HG03378 (cell line): Measurements from ENCODE around the gene LSMEM2.
"Not testable (repeated sequence)": the region's sequence is repeated elsewhere in the genome, so short reads cannot be mapped to it uniquely, and the experiment has no call there.

Source experiments
- ATAC-seq: cut with Tn5 transposase; IDR thresholded peaks from one replicate; pipeline ENCODE4 v1.9.1; 2021; ENCODE audit warnings: mild to moderate bottlenecking, moderate library complexity; ENCODE audit not compliant: unreplicated experiment

The LSMEM2 gene

DNA sequence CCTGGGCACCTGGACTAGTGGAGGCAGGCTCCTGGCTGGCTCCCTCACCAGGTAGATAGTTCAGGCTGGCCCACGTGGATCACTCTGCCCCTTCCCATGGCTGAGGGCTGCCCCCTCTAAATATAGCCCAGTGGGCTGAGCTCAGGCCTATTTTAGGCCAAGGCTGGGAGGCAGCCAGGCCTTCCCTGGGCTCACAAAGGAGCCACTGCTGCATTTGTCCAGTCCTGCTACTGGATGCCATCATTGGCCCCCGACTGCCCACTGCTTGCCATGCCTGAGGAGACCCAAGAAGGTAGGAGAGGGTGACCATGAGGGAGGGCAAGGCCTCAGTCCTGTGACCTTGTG is at the start of gene LSMEM2:
Gene LSMEM2, plus strand, starts transcription at position 208 of the 345 bp plus-strand sequence. Its CDS starts 27 bp downstream, at position 235.
- no peak for ATAC-seq

DNA sequence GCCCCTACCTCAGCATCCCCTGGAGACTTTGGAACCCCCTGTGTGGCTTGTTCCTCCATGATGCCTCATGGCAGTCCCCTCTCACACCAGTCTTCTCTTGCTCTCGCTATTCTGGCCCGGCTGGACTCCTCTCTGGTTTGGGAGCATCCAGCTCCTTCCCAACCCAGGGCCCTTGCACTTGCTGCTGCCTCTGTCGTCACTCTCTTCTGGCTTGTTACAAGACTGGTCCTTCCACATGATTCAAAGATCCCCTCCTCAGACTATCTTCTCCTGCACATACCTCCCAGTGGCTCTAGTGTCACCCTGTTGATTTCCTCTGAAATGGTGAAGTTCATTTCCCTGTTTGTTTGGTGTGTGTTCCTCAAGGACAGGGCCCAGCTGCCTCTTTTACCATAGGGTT is 49.4 kb upstream of the LSMEM2 start:
- ATAC-seq, result no peak

DNA sequence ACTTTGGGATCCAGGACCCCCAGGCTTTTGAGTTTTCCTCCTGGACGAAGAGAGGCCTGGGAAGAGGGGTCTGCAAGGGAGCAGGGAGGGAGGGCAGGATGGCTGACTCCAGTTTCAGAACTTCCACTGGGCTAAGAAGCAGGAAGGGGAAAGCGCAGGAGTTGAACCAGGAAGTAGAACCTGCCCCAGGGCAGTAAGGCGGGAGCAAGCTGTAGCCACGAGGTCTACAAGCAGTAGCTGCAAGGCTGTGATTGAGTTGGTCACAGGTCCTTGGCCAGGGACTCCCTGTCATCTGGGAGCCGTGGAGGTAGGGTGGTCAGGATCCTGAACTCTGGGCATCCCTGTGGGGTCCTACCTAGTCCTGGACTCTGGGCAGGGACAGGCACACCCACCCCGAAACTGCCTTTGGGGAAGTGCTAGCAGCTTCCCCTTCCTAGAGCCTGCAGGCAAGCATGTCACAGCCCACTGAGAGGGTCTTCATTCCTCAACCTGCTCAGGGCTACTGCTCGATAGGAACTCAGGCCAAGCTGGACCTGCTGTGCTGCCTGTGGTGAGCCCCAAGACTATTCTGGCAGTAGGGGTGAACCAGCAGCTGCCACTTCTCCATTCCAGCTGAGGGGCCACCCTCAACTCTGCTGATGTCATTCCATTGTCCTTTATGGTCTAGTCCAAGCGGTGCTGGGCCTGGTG is 48.6 kb upstream of the LSMEM2 start:
- ATAC-seq, result no peak

DNA sequence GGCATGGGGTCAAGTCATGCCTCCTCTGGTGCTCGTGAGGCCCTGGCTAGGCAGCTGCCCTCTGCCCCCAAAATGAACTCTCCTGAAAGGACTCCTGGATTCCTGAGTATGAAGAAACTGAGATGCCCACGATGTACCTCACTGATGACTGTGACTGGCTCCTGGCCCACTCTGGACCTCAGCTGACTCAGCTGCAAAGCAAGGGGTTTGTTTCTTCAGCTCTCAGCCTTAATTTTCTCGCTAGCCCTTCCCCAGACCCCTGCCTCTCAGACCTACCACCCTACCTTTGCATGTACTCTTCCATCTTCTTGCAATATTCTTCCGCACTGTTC is 48.1 kb upstream of the LSMEM2 start:
- no peak for ATAC-seq

DNA sequence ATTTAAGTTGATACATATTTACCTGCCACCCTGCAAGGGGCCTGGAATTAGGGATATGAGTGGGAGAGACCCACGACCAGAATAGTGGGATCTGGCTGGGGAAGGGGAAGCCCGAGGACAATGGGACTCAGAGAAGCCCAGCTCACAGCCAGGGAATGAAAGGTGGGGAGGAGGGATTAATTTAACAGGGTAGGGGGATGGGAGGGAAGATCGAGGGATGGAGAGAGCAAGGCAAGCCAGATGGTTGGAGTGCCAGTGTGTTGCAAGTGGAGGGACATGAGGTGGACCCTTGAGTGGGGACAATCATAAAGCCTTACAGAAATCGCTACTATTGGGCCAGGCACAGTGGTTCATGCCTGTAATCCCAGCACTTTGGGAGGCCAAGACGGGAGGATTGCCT is 47.3 kb upstream of the LSMEM2 start:
- no peak for ATAC-seq

DNA sequence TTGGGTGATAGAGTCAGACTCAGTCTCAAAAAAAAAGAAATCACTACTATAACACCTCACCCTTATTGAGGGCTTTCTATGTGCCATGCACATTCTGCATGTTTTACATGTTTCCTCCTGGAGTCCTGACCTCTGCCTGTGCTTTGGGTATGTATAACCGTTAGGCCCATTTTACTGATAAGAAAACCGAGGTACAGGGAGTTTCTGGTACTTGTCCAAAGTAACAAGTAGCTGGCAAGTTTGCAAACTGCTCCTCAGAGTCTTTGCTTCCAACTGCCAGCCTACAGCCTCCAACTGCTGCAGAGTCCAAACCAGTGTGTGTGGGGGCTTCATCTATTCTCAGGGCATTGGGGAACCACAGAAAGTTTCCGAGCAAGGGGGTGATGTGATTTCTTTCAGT is 46.6 kb upstream of the LSMEM2 start:
- ATAC-seq, result no peak

DNA sequence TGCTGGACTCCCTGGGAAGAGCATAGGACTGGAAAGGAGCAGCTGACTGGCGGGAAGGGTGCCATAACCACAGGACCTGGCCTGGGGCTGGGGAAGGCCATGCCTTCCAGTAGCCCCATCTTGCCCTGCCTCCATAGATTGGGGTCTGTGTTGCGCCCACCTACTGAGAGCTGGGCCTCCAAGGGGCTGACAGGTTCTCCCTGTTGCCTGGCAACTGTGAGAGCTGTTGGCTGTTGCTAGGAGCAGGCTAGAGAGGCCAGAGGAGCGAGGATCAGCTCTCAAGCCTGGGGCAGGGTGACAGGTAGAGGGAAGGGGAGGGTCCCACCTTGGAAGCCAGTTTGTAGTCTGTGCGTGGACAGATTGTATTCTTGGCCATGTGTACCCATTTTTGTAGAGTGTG is 45.7 kb upstream of the LSMEM2 start:
- ATAC-seq, result no peak

DNA sequence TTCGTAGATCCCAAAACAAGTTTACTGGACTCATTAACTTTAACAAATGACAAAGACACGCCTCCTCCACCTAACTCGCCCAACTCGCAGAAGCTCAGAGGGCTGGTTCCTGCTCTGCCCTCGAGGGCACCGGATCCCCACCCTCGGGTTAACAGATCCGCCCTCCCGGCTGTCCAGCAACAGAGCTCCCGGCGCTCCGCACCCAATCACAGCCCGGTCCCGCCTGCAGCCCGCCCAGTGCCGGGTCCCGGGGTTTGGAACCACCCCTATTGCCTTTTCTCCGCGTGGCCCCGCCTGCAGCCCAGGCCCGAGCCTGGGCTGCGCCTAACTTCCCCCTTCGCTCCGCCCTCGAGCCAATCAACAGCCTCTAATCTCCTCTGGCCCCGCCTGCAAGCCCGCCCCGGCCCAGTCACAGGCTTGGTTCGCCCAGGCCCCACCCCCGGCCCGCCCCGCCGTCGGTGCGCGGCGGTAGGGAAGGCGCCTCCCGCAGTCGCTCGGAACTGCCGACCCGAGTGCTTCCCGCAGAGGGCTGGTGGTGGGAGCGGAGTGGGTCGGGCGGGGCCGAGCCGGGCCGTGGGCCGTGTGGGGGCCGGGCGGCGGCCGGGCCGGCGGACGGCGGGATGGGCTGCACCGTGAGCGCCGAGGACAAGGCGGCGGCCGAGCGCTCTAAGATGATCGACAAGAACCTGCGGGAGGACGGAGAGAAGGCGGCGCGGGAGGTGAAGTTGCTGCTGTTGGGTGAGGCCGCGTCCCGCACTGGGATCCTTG is 43.0 kb upstream of the LSMEM2 start, which contains the start of gene GNAI2:
Gene GNAI2, plus strand, starts transcription at position 489 of the 768 bp plus-strand sequence. Its CDS starts 132 bp downstream, at position 621.
- peak; percentile 93 for ATAC-seq

DNA sequence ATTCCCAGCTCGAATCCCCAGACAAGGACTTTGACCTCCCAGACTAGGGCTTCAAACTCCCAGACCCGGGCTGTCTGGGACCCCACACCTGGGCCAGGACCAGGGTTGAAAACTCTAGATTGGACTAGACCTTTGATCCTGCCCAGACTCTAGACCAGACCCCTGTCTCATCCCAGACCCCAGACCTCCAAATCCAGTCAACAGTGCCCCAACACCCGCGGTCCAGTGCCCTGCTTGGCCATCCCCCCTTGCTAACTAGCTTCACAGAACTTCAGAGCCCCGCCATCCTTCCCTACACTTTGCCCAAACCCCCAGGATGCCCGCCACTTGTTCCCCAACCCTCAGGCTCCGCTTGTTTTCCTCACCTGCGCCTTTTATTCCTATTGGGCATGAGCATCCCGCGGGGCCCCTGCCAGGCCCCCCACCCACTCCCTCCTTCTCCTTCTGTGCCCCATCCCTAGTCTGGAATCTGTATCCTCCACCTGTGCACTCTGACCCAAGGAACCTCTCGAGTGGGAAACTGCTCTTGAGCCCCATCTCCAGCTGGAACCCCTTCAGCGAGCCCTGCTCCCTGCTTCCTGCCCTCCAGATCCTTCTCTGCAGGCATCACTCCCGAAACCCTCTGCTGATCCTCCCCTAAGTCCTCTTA is 42.3 kb upstream of the LSMEM2 start:
- ATAC-seq, result no peak

DNA sequence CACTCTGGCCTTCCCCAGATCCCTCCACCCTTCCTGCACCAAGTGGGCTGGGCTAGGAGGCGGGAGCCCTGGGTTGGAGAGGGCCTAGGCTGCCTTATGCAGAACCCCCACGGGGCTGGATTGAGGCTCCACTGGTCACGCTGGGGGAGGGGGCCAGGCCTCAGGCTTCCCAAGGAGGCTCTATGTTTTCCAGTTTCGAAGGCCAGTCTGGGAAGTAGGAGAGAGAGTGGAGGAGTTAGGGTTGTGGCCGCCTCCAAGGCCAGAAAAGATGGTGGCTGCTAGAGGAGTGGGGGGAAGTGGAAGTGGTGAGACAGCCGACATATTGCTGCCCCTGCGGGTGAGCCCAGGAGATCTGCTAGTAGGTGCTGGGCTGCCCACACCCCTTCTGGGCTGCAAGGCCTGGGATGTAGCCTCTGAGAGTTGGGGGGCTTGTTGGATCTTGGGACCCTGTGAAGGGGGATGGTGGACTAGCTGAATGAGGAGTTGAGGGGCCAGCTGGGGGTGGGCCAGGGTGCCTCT is 41.7 kb upstream of the LSMEM2 start:
- no peak for ATAC-seq

DNA sequence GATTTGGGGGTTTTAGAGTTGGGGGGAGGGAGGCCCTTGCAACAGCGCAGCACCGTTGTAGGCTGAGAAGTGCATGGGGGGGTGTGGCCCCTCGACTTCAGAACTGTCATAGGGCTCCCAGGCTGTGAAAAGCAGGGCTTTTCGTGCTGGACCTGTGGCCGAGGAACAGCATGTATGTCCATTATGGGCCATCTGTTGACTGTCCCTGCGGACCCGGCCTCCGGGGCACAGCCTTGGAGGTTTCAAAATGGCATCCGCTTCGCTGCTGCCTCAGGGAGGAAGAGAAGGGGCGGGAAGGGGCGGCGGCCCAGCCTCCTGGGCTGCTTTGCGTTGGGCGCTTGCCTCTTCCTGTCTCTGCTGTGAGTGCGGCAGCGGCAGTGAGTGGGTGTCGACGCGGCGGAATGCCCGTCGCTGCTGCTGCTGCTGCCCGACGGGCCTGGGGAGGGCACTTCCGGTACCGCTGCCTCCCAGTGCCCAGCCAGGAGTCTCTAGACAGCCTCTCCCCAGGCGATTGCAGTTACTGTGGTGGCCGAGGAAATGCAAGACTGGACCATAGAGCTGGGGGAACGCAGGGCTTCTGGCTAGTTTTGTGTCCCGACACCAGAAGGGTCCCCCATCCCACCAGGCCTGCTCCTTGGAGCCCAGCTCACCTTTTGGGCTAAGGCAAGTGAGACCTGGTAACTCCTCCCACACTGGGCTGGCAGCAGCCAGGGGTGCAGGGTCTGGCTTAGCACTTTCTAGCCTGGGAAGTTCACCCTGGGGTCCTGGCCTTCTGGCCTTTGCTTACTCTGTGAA is 40.9 kb upstream of the LSMEM2 start:
- ATAC-seq, result no peak

DNA sequence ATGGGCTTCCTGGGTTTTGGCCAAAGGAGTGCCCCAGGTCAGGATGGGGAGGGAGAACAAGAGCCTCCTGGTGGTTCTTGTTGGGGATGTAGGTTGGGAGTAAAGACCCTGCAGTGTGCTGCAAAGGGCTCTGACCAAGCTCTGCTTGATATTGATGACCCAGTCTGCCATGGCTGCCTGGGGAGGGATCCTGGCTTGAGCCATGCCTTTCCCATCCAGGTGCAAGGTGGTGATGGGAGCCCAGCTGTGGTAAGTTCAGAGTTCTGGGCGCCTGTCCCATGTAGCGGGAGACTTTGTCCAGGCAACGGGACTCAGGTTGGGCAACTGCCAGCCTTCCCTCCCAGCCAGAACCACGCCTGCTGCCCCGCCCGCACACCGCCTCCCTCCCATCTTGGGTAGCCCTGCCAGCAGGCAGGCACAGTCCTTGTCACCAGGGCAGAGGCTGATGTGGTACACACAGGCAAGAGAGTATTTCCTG is 40.3 kb upstream of the LSMEM2 start:
- ATAC-seq, result no peak

DNA sequence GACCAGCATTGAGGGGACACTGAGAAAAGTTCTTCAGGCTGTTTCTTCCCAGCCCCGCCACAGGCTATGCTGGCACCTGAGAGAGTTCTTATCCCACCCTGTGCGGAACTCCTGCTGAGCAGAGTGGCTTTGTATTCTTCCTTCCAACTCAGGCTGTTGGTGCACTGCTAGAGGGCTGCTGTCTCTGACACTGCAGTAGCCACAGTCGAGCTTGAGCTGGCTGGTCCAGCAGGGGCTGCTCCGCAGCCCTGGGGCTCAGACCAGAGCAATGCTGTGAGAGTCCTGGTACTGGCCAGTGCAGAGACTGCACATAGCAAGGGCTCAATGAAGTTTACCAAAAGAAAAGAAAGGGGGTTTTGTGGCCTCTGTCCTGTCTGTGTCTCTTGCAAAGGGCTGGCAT is 39.2 kb upstream of the LSMEM2 start:
- ATAC-seq, result no peak

DNA sequence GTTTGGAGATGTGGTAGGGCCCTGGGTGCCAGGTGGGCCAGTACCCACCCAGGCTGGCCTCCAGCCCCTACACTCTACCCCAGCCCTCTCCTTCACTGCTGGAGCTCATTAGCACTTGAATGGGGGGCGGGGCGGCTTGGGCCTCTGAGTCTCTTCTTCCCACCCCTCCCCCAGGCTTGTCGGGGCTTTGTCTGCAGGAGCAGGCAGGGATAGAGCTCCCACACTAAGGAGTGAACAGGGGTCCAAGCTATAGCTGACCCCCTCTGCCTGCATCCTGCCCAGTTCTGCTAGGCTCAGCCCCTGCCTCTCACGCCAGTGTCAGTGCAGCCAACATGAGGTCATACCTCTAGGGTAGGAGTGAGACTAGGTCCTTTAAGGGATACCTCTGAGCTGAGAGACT is 37.7 kb upstream of the LSMEM2 start:
- no peak for ATAC-seq

DNA sequence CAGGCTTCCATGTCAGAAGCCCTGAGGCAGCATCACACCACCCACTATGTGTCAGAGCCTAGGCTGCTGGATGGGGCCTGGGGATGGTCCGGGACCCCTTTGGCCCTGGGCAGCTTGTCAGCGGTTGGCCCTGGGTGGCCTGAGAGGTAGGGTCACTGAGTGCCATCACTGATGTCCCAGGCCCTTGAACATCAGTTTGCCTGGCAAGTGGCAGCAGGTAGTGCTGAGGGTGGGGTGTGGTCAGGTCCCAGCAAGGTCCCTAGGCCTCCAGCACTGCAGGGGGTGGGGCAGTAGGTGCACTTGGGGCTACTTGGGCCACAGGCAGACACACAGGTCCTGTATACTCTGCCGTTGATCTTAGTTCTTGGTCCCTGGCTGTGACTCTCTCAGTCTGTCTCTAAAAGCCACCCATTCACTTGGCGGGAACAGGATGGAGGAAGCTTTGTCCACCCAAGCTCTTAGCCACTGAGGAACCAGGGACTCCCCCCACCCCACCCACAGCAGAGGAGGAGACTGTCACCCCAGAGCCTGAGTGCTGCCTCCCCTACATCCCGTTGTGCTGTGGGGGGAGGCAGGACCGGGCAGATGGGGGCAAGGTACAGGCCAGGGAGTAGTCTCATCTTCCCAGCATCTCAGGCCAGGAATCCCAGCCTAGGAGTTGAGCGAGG is 37.0 kb upstream of the LSMEM2 start:
- ATAC-seq, result no peak

DNA sequence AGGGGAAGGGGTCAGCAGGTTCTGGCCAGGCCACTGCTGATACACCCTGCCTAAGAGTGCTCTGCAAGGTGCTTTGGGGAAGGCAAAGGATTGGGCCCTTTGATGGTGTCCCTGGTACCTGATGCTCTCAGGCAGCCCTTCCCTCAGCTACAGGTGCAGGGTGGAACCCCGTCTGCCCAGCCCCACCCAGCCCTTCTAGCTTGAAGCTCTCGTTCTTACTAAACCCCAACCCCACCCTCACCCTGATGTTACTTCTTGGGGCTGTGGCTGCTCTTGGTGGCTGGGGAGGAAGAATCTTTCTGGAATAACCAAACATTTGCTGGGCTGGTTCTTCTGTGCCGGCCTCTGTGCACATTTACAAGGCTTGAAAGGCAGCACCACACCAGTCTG is 36.5 kb upstream of the LSMEM2 start:
- ATAC-seq, result no peak

DNA sequence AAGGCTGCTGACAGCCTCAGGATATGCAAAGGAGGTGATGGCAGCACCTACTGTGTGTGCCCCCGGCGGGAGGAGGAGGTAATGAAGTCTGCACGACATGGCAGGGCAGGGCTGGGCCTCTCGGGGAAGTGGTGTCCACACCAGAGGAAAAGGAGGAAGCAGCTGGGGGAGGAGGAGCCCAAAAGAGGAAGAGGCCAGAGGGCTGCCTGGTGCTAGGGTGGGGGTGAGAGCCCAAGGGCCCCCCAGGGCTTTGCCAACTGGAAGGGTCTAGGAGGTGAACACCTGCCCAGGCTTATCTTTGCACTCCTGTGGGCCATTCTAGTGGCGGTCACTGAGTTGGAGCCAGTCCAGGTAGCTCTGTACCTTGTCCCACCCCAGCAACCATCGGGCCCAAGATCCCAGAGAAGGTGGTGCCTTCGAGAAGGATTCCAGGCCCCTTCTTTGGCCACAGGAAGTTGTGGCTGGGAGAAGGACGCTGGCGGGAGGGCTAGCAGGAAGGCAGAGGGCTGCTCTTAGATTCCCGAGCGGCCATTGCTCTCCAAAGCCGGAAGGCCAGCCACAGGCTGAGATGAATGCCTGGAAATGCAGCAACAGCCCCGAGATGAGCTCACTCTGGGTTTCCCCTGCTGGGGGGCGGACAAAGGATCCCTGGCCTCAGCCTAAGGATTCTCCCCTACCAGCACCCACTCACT is 35.9 kb upstream of the LSMEM2 start:
- no peak for ATAC-seq

DNA sequence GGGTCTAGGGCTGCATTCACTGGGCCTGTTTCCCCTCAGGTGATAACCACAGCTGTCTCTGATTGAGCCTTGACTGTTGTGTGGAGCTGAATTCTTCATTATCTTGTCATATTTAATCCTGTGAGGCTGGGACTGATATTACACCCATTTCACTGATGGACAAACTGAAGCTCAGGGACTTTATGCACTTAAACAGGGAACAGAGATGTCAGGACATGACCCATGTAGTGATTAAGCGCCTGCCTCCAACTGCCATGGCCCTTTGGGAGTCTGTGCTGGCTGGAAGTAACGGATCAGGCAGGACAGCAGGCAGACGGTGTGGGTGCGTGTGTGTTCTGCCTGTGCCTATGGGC is 35.4 kb upstream of the LSMEM2 start:
- ATAC-seq, result no peak

DNA sequence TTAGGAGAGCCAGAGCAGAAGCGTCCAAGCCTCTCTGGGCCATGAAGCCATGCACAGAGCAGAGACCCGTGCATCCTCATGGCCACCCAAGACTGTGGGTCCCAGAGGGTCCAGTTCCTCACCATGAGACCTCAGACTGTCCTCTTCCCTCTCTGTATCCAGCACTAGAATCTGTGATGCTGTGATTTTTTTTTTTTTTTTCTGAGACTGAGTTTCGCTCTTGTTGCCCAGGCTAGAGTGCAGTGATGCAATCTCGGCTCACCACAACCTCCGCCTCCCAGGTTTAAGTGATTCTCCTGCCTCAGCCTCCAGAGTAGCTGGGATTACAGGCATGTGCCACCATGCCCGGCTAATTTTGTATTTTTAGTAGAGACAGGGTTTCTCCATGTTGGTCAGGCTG is 34.1 kb upstream of the LSMEM2 start:
- not testable (repeated sequence) for ATAC-seq

DNA sequence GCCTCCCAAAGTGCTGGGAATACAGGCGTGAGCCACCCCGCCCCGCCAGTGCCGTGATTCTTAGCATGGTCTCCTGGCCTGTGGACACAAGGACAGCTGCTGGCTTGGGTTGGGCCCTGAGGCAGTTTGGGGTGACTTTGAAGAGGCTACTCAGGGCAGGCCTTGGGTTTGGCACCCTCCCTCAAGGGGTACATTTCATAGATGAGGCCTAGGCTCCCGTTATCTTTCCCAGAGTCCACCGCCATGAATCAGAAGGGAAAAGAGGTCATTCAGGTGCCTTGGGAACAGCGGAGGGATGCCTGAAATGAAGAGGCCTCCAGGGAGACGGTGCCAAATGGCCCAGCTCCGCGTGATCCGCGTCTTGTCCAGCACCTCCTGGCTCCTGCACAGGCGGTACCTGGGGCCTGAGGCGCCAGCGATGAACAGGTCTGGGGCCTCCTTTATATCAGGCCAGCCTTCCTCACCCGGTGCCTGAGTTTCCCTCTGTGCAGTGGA is 33.6 kb upstream of the LSMEM2 start:
- no peak for ATAC-seq
